Type B pancreatic cell (in vitro differentiated cells): Measurements from ENCODE around the gene KHSRP. TPM values are rescaled to one million over a fixed set of nuclear protein-coding genes. Genes with fewer than 3 reads are reported as not detected.

Experiments
- DNase-seq: peaks from one replicate; pipeline ENCODE4 v3.0.0; 2021; ENCODE audit warnings: mixed read lengths; ENCODE audit not compliant: unreplicated experiment; ENCODE audit errors: extremely low spot score
- H3K27ac Mint-ChIP-seq: 2 replicates; pipeline ENCODE4 v1.8.0; 2021; ENCODE audit warnings: mild to moderate bottlenecking, mixed read lengths
- H3K27me3 Mint-ChIP-seq: 2 replicates; pipeline ENCODE4 v1.8.0; 2021; ENCODE audit warnings: mixed read lengths
- H3K36me3 Mint-ChIP-seq: 2 replicates; pipeline ENCODE4 v1.8.0; 2021; ENCODE audit warnings: mixed read lengths
- H3K4me1 Mint-ChIP-seq: one replicate; pipeline ENCODE4 v1.8.0; 2021; ENCODE audit warnings: mixed read lengths; ENCODE audit not compliant: unreplicated experiment
- H3K4me3 Mint-ChIP-seq: 2 replicates; pipeline ENCODE4 v1.8.0; 2021; ENCODE audit warnings: mild to moderate bottlenecking, mixed read lengths
- H3K9me3 Mint-ChIP-seq: 2 replicates; pipeline ENCODE4 v1.8.0; 2021; ENCODE audit warnings: mixed read lengths
- CTCF ChIP-seq: fragments of 200-600 bp; sonication (generic); conservative IDR thresholded peaks from 2 replicates; pipeline ENCODE4 v1.5.0; 2021; ENCODE audit warnings: antibody characterized with exemption, mild to moderate bottlenecking
- total RNA-seq: library from RNA; stranded (reverse); gene quantifications from 2 replicates; pipeline ENCODE4 v1.2.1, GENCODE V29; 2021; ENCODE audit warnings: low replicate concordance

Gene KHSRP
- total RNA-seq, 1 donor from 2014 or later: 414 TPM

DNA sequence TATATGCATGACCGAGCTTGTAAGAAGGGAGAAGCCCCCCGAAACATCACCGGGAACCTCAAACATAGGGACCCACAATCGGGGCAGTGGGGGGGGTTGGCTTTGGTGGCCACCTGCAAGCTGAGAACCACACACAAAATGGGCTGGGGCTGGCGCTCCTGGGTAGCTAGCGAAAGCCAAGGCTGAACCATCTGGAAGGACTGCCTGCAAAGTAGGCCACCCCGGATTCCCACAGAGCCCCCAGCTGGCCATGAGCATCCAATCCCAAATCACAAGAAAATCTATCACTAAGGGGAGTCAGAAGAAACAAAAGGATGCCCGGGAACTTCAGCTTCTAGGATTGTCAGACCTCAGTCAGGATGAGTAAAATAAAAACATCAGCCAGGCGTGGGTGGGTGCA lies 46.1 kb downstream of the KHSRP start:
- Mint-ChIP-seq H3K27me3 (no peaks in the 10 kb centered on the region), H3K36me3 (peaks cover 18% of the 10 kb centered on the region), H3K9me3 (no peaks in the 10 kb centered on the region), H3K27ac (no peak overlapping the region), H3K4me1 (peaks cover 4% of the 10 kb centered on the region), H3K4me3 (no peak overlapping the region)
- DNase-seq: no peak
- no peak for TF ChIP-seq CTCF

- Mint-ChIP-seq H3K27me3 (no peaks in the 10 kb centered on the region), H3K4me1 (peaks cover 5% of the 10 kb centered on the region), H3K9me3 (no peaks in the 10 kb centered on the region), H3K4me3 (no peak overlapping the region), H3K36me3 (peaks cover 15% of the 10 kb centered on the region), H3K27ac (no peak overlapping the region)
- TF ChIP-seq CTCF: no peak
- no peak for DNase-seq
Observed at GRCh38 chr19:6378041-6378440, 46.6 kb downstream of the KHSRP start.

- no peak for DNase-seq
- no peak for TF ChIP-seq CTCF
- Mint-ChIP-seq H3K27me3 (no peaks in the 10 kb centered on the region), H3K36me3 (peaks cover 16% of the 10 kb centered on the region), H3K4me3 (no peak overlapping the region), H3K4me1 (peaks cover 9% of the 10 kb centered on the region), H3K27ac (no peak overlapping the region), H3K9me3 (no peaks in the 10 kb centered on the region)
Observed at GRCh38 chr19:6376512-6377190, 48.0 kb downstream of the KHSRP start.

DNA sequence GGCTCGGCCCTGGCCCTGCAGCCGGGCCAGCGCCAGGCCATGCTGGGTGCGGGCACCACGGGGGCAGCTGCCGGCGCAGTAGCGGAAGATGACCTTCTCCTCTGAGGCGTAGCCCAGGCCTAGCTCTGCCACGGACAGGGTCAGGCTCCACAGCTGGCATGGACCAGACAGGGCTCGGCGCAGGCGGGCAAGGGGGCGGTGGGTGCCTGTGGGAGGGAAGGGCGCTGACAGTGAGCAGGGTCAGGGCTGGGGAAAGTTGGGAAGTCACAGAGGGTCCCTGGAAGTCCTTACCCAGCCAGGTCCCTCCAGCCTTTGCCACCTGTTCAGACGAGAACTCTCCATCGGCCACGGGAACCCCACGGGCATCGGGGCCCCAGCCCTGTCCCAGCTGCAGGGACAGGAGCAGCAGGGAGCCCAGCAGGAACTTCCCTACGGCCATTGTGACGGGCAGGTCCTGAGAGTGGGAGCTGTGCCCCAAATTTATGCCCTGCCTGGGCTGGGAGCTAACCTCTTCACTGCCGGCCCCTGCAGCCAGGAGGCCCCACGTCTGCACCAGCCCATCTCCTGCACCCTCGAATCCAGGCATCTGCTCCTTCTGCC lies 49.1 kb downstream of the KHSRP start, which contains the start of gene PSPN:
TSS of gene PSPN (minus strand) at position 523 of the 600 bp plus-strand sequence. CDS start at position 439, 84 bp downstream.
- peaks cover 16% of the 10 kb centered on the region for H3K36me3 Mint-ChIP-seq
- H3K4me1 Mint-ChIP-seq: peaks cover 9% of the 10 kb centered on the region
- no peak within 1 kb of the TSS for H3K27ac Mint-ChIP-seq
- H3K9me3 Mint-ChIP-seq: no peaks in the 10 kb centered on the region
- H3K27me3 Mint-ChIP-seq: no peaks in the 10 kb centered on the region
- no peak within 1 kb of the TSS for H3K4me3 Mint-ChIP-seq
- TF ChIP-seq CTCF: no peak
- no peak for DNase-seq

DNA sequence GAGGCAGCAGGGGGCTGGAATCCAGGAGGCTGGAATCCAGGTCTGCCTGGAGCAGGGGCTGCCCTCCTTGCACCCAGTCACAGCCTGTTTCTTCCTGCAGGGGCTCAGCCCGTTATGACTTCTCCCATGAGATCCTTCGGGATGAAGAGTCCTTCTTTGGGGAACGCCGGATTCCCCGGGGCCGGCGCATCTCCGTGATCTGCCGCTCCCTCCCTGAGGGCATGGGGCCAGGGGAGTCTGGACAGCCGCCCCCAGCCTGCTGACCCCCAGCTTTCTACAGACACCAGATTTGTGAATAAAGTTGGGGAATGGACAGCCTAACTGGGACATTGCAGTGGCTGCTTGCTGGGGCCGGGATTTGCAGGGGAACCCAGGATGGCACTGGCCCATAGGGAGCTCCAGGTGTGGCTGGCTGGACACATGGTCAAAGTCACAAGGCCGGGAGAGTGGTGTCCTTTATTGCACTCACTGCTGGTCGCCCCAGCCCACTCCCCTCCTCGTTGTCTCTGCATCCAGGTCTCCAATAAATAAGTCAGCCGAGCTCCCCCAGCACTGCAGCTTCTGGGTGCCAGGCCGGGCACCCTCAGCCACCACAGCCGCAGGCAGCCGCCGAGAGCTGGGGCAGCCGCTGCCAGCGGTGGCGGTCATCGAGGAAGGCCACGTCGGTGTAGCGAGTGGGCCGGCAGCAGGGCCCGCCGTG lies 49.8 kb downstream of the KHSRP start:
- H3K27me3 Mint-ChIP-seq: no peaks in the 10 kb centered on the region
- no peak for TF ChIP-seq CTCF
- H3K36me3 Mint-ChIP-seq: peaks cover 12% of the 10 kb centered on the region
- peaks cover 9% of the 10 kb centered on the region for H3K4me1 Mint-ChIP-seq
- H3K27ac Mint-ChIP-seq: no peak overlapping the region
- no peaks in the 10 kb centered on the region for H3K9me3 Mint-ChIP-seq
- DNase-seq: no peak
- no peak overlapping the region for H3K4me3 Mint-ChIP-seq
